ENCODE measurements around the gene HTR3D. TPM values are rescaled to one million over a fixed set of nuclear protein-coding genes. Genes with fewer than 3 reads are reported as not detected.

Gene HTR3D
- total and polyA plus RNA-seq, 2 of the 4 experiments (the other 2 are of a cell fraction), result not detected

GRCh38 chr3:184011937-184012889 is 19.3 kb upstream of the HTR3D start:
- no CpG with 5 or more reads among the region's 6 CpGs for WGBS, 2 experiments (ENCODE audit: extremely low coverage in 2 of 2, insufficient read length in 1 of 2)
- Histone ChIP-seq H3K23ac (ENCODE audit: low read depth, low read length) (no peak overlapping the region), H2BK15ac (ENCODE audit: low read depth, low read length) (no peak overlapping the region), H4K5ac (ENCODE audit: low read depth, low read length) (no peak overlapping the region), H4K91ac (ENCODE audit: insufficient read depth, low read depth, low read length) (no peak overlapping the region), H3K36me3 (ENCODE audit: control insufficient read depth, insufficient read depth, low read length) (peaks cover 3% of the 10 kb centered on the region), H2BK20ac (ENCODE audit: low read depth, low read length) (no peak overlapping the region), H3K18ac (ENCODE audit: low read depth, low read length) (no peak overlapping the region), H2BK5ac (ENCODE audit: low read depth, low read length, poor library complexity, severe bottlenecking) (no peak overlapping the region), H4K20me1 (ENCODE audit: insufficient read depth, low read length) (no peaks in the 10 kb centered on the region), H3K79me1 (ENCODE audit: low read depth in 1 of 2, low read length in 2 of 2) (peaks cover 18 to 29% of the 10 kb centered on the region in 2 experiments), H3K9me3 (ENCODE audit: control insufficient read depth, insufficient read depth, low read length) (no peaks in the 10 kb centered on the region), H2AFZ (replicated peaks; ENCODE audit: low read length, poor library complexity) (no peak overlapping the region), H2BK120ac (ENCODE audit: low read depth, low read length) (no peak overlapping the region), H3K27ac (ENCODE audit: insufficient read depth, low read length) (no peak overlapping the region), H2AK9ac (replicated peaks; ENCODE audit: low read depth, low read length, poor library complexity) (no peak overlapping the region), H3K4me3 (ENCODE audit: insufficient read depth, low read depth, low read length) (no peak overlapping the region), H3K4me1 (ENCODE audit: control insufficient read depth, insufficient read depth, low read length) (peaks cover 7% of the 10 kb centered on the region), H3K27me3 (ENCODE audit: control insufficient read depth, insufficient read depth, low read length) (no peaks in the 10 kb centered on the region), H3K4ac (ENCODE audit: low read depth, low read length) (no peak overlapping the region), H3K9me1 (ENCODE audit: insufficient read depth, low read length) (peaks cover 3% of the 10 kb centered on the region), H3K14ac (replicated peaks; ENCODE audit: low read depth, low read length) (no peak overlapping the region), H4K8ac (ENCODE audit: low read depth in 2 of 2, low read length in 2 of 2) (no peak overlapping the region), H2AK5ac (ENCODE audit: low read depth, low read length) (no peak overlapping the region), H3K9ac (ENCODE audit: low read depth, low read length) (no peak overlapping the region), H3K56ac (ENCODE audit: extremely low read depth, insufficient read depth, low read length) (no peak overlapping the region), H3K4me2 (ENCODE audit: low read depth, low read length) (no peak overlapping the region)
- POLR2A ChIA-PET (ENCODE audit: unreplicated experiment), result no interaction called here
- DNase-seq (peak; percentile 17), ATAC-seq (ENCODE audit: low read depth) (no peak)
- CTCF ChIA-PET, result interaction anchor here (0.9 to 1.5 kb wide), 2 partner anchors 108 to 117 kb away, joined by 3 to 4 read pairs; no protein-coding TSS in a partner anchor
- dilution Hi-C loops (cut with HindIII; ENCODE audit: low sequenced_read_pairs, unreplicated experiment), result no loop called here
- intact Hi-C loops (cut with micrococcal nuclease), result loop anchor here (10.0 kb wide), 1 partner anchor 243 kb away; no protein-coding TSS in a partner anchor
- TF ChIP-seq ELK1 (IDR thresholded peaks at IDR 0.05; ENCODE audit: borderline replicate concordance, low read depth, low read length), result no peak
- TF ChIP-seq MXI1 (IDR thresholded peaks at IDR 0.05; ENCODE audit: borderline replicate concordance, low read depth, low read length), result no peak
- TF ChIP-seq MAFK (IDR thresholded peaks at IDR 0.05; ENCODE audit: low read depth, low read length), result no peak
- no peak for TF ChIP-seq CEBPB (IDR thresholded peaks at IDR 0.05; ENCODE audit: low read depth, low read length)
- no peak for TF ChIP-seq RAD21 (IDR thresholded peaks at IDR 0.05; ENCODE audit: low read length)
- TF ChIP-seq NFE2L2 (IDR thresholded peaks at IDR 0.05; ENCODE audit: low read depth, low read length), result no peak
- in situ Hi-C loops (cut with MboI; ENCODE audit: low sequenced_read_pairs), result loop anchor here (10.0 kb wide), 1 partner anchor 117 kb away; no protein-coding TSS in a partner anchor
- no TSS peak for BruUV-seq (replicated peaks)
